Upper lobe of right lung (tissue), 1 donor: Measurements from ENCODE around the gene DNMT1. TPM values are rescaled to one million over a fixed set of nuclear protein-coding genes. Genes with fewer than 3 reads are reported as not detected.
"Not testable (repeated sequence)": the region's sequence is repeated elsewhere in the genome, so short reads cannot be mapped to it uniquely, and the experiment has no call there.

Source experiments
- ATAC-seq: fragments of 200-7000 bp; cut with Tn5 transposase; one replicate; pipeline ENCODE4 v1.9.1; 2020; ENCODE audit warnings: mild to moderate bottlenecking, moderate library complexity
- DNase-seq: peaks from one replicate; pipeline ENCODE4 v3.0.0-alpha.2; 2020
- H3K27ac ChIP-seq: fragments of 200-600 bp; one replicate; pipeline ENCODE4 v1.8.0; 2022
- H3K27me3 ChIP-seq: fragments of 200-600 bp; one replicate; pipeline ENCODE4 v1.8.0; 2022; ENCODE audit warnings: mild to moderate bottlenecking
- H3K36me3 ChIP-seq: fragments of 200-600 bp; one replicate; pipeline ENCODE4 v1.8.0; 2022
- H3K4me1 ChIP-seq: fragments of 200-600 bp; one replicate; pipeline ENCODE4 v1.8.0; 2022
- H3K4me3 ChIP-seq: fragments of 200-600 bp; one replicate; pipeline ENCODE4 v1.8.0; 2022; ENCODE audit warnings: mild to moderate bottlenecking
- H3K9me3 ChIP-seq: fragments of 200-600 bp; one replicate; pipeline ENCODE4 v1.8.0; 2022
- CTCF ChIP-seq: fragments of 200-600 bp; IDR thresholded peaks from one replicate; pipeline ENCODE4 v1.8.0; 2022; ENCODE audit warnings: antibody characterized with exemption
- intact Hi-C: fragments of 100-400 bp; cut with DNase I; formaldehyde crosslinking; loops from one replicate; pipeline ENCODE4 v1.11.0; 2022
- total RNA-seq: library from RNA; stranded (reverse); fragmentation: NEBNext Ultra II Directional; extraction: Animal tissue kit (Norgen Biotek cat#: 25700); gene quantifications from one replicate; pipeline ENCODE4 v1.2.1, GENCODE V29; 2021
- donor health status: DM: no; HTN: yes; CAD: no; lungs with severe emphysema.

The DNMT1 gene
- total RNA-seq, 1 donor from 2014 or later = 72.1 TPM

DNA sequence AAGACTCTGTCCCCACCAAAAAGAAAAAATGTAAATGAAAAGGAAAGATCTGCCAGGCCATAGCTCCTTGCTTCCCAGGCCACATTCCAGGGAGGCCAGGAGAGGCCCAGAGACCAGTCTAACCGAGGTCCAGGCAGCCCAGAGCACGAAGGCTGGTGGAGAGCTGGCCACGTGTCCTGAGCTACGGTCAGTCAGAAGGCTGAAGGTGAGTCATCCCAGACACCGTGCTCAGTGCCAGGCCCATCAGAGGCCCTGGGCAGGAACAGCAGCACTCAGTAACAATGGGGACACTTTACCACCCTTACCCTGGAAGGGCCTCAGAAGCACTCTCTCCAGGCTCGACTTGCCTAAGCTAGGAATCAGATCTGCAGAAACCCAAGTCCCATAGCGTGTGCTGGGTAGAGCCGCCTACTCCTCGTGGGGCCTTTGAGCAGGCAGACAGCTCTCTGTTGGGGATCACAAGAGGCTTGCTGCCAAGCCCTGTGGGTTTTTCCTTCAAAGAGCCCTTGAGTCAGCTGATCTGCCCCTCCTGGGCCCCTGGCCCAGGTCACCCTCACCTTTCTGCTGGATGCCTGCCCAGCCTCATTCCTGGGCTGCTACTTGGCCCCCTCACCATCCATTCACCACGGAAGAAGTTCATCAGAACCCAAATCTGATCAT, 11.6 kb upstream of the DNMT1 start:
- ATAC-seq (peak; percentile 95), DNase-seq (peak; percentile 78)
- intact Hi-C loops = no loop called here
- no peak for TF ChIP-seq CTCF
- no peaks in the 10 kb centered on the region for H3K9me3 ChIP-seq
- H3K27me3 ChIP-seq = no peaks in the 10 kb centered on the region
- H3K4me1 ChIP-seq = no peaks in the 10 kb centered on the region
- no peak overlapping the region for H3K4me3 ChIP-seq
- H3K27ac ChIP-seq = peak overlapping the region; percentile 36
- H3K36me3 ChIP-seq = no peaks in the 10 kb centered on the region

GRCh38 chr19:10205636-10206035, 10.9 kb upstream of the DNMT1 start:
- no peaks in the 10 kb centered on the region for H3K4me1 ChIP-seq
- peak overlapping the region; percentile 36 for H3K27ac ChIP-seq
- H3K36me3 ChIP-seq = no peaks in the 10 kb centered on the region
- DNase-seq = no peak
- H3K4me3 ChIP-seq = no peak overlapping the region
- H3K27me3 ChIP-seq = no peaks in the 10 kb centered on the region
- intact Hi-C loops = no loop called here
- no peak for TF ChIP-seq CTCF
- ATAC-seq = no peak
- no peaks in the 10 kb centered on the region for H3K9me3 ChIP-seq

GRCh38 chr19:10203686-10204085, 8.9 kb upstream of the DNMT1 start:
- Histone ChIP-seq H3K27ac (no peak overlapping the region), H3K36me3 (no peaks in the 10 kb centered on the region), H3K4me3 (no peak overlapping the region), H3K9me3 (no peaks in the 10 kb centered on the region), H3K4me1 (no peaks in the 10 kb centered on the region), H3K27me3 (no peaks in the 10 kb centered on the region)
- ATAC-seq = no peak
- no peak for DNase-seq
- TF ChIP-seq CTCF = no peak
- intact Hi-C loops = no loop called here

DNA sequence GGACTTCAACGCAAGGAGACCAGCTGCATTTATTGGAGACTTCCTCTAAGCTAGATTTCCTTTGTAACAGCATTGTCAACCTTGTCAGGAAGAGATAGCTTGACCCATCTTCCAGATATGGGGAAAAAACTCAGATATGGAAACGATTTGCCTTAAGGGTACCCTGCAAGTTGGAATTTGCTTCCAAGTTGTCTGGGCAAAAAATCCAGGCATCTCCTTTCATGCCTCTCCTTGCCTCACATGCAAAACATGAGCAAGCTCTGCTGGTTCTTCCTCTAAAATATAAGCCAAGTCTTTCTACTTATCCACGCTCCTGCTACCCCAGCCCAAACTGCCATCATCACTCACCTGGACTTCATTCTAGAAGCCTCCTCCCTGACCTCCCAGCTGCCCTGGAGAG, 6.4 kb upstream of the DNMT1 start:
- intact Hi-C loops = no loop called here
- Histone ChIP-seq H3K36me3 (no peaks in the 10 kb centered on the region), H3K27me3 (no peaks in the 10 kb centered on the region), H3K27ac (no peak overlapping the region), H3K4me3 (no peak overlapping the region), H3K9me3 (no peaks in the 10 kb centered on the region), H3K4me1 (no peaks in the 10 kb centered on the region)
- ATAC-seq (no peak), DNase-seq (no peak)
- no peak for TF ChIP-seq CTCF

- H3K27ac ChIP-seq, ATAC-seq, H3K9me3 ChIP-seq, H3K4me1 ChIP-seq, H3K27me3 ChIP-seq, intact Hi-C loops, DNase-seq, H3K4me3 ChIP-seq, H3K36me3 ChIP-seq: not testable (repeated sequence)
Observed at GRCh38 chr19:10200101-10200500, 5.3 kb upstream of the DNMT1 start.

DNA sequence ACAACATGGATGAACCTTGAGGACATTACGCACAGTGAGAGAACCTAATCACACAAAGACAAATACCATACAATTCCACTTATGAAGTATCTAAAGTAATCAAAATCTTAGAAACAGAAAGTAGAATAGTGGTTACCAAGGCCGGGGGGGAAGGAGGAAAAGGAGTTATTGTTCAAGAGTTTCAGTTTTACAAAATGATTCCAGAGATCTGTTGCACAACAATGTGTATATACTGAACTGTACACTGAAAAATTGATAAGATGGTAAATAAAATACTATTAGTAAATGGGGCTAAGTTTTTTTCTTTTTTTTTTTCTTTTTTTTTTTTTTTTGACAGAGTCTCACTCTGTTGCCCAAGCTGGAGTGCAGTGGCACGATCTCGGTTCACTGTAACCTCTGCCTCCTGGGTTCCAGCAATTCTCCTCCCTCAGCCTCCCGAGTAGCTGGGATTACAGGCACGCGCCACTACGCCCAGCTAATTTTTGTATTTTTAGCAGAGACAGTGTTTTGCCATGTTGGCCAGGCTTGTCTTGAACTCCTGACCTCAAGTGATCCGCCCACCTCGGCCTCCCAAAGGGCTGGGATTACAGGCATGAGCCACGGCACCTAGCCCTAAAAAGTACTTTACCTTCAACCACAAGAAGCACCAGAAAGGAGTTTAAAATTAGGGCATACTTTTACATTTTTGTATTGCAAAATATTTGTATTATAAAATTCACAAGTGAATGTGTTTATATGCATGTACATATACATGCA, 4.3 kb upstream of the DNMT1 start:
- H3K9me3 ChIP-seq, H3K36me3 ChIP-seq, DNase-seq, H3K27me3 ChIP-seq, H3K4me1 ChIP-seq, H3K4me3 ChIP-seq, intact Hi-C loops, ATAC-seq: not testable (repeated sequence)
- H3K27ac ChIP-seq = peak overlapping the region; percentile 32
